SK-N-SH (cell line): ENCODE data around the gene THOC6. TPM values are rescaled to one million over a fixed set of nuclear protein-coding genes. Genes with fewer than 3 reads are reported as not detected.

ENCODE experiments used
- CTCF ChIA-PET: fragments of 300-600, 350-600 bp; formaldehyde crosslinking; extraction: SDS; loops from one replicate; lab custom pipeline; 2021; lab: Yijun Ruan, JAX
- POLR2A ChIA-PET: fragments of 350-600 bp; sonication (Branson Sonifier 250); formaldehyde crosslinking; extraction: SDS; loops from one replicate; lab custom pipeline; 2020; ENCODE audit warnings: antibody characterized with exemption, inconsistent platforms; lab: Yijun Ruan, JAX
- DNase-seq: peaks from one replicate; pipeline ENCODE4 v3.0.0; 2012
- H2AFZ ChIP-seq: fragments of 200-600 bp; sonication (generic); 2 replicates; pipeline ENCODE4 v1.8.1; 2016; ENCODE audit warnings: antibody characterized with exemption, mild to moderate bottlenecking, low read depth
- H3F3A ChIP-seq: fragments of 200-600 bp; sonication (generic); replicated peaks from 2 replicates; pipeline ENCODE3; 2016; ENCODE audit warnings: antibody characterized with exemption, mild to moderate bottlenecking; ENCODE audit not compliant: insufficient read depth
- H3K27ac ChIP-seq, 2 experiments: fragments of 200-500 bp in 1 of 2; fragments of 200-600 bp in 1 of 2; sonication (Bioruptor generic) in 1 of 2; sonication (generic), shearing (Covaris generic) in 1 of 2; 2 replicates each; pipeline versions ENCODE4 v1.5.1 to v1.6.1; 2014 to 2016; ENCODE audit warnings: low read depth in 2 of 2, inconsistent platforms in 1 of 2, low read length in 1 of 2, mild to moderate bottlenecking in 1 of 2, mixed read lengths in 1 of 2
- H3K27me3 ChIP-seq: fragments of 200-600 bp; sonication (generic), shearing (Covaris generic); 2 replicates; pipeline ENCODE4 v1.6.1; 2016; ENCODE audit warnings: mixed run types; ENCODE audit not compliant: insufficient read depth
- H3K36me3 ChIP-seq, 2 experiments: fragments of 200-500 bp in 1 of 2; fragments of 200-600 bp in 1 of 2; sonication (Bioruptor generic) in 1 of 2; sonication (generic) in 1 of 2; replicated peaks in 1 of 2; 2 replicates each; pipeline versions ENCODE3 to v1.5.1; 2014 to 2016; ENCODE audit warnings: low read length in 1 of 2, mild to moderate bottlenecking in 1 of 2; ENCODE audit not compliant: insufficient read depth in 2 of 2, control insufficient read depth in 1 of 2
- H3K4me1 ChIP-seq, 2 experiments: fragments of 200-500 bp in 1 of 2; fragments of 200-600 bp in 1 of 2; sonication (Bioruptor generic) in 1 of 2; sonication (generic), shearing (Covaris generic) in 1 of 2; 2 replicates each; pipeline versions ENCODE4 v1.5.1 to v1.6.1; 2014 to 2016; ENCODE audit warnings: low read depth in 1 of 2, low read length in 1 of 2, mixed run types in 1 of 2; ENCODE audit not compliant: insufficient read depth in 2 of 2, control insufficient read depth in 1 of 2
- H3K4me2 ChIP-seq: fragments of 200-600 bp; sonication (generic), shearing (Covaris generic); 2 replicates; pipeline ENCODE4 v1.6.1; 2017; ENCODE audit warnings: mixed run types
- H3K4me3 ChIP-seq, 2 experiments: fragments of 200-500 bp in 1 of 2; fragments of 200-600 bp in 1 of 2; sonication (Bioruptor generic) in 1 of 2; sonication (generic), shearing (Covaris generic) in 1 of 2; 2 replicates each; pipeline versions ENCODE4 v1.5.1 to v1.8.1; 2014 to 2016; ENCODE audit warnings: low read depth in 2 of 2, inconsistent platforms in 1 of 2, low read length in 1 of 2, mild to moderate bottlenecking in 1 of 2, mixed read lengths in 1 of 2, moderate library complexity in 1 of 2
- H3K79me2 ChIP-seq: fragments of 200-600 bp; sonication (generic); 2 replicates; pipeline ENCODE4 v1.8.1; 2017; ENCODE audit warnings: mild to moderate bottlenecking; ENCODE audit not compliant: insufficient read depth
- H3K9ac ChIP-seq: fragments of 200-600 bp; sonication (generic); 2 replicates; pipeline ENCODE4 v1.6.1; 2017; ENCODE audit warnings: mixed run types
- H3K9me2 ChIP-seq: fragments of 200-600 bp; sonication (generic); 2 replicates; pipeline ENCODE4 v1.6.1; 2017; ENCODE audit warnings: mixed run types
- H3K9me3 ChIP-seq: fragments of 200-600 bp; sonication (generic); 2 replicates; pipeline ENCODE4 v1.6.1; 2017; ENCODE audit warnings: mixed run types, mild to moderate bottlenecking, moderate library complexity
- H4K20me1 ChIP-seq: fragments of 200-600 bp; sonication (generic); 2 replicates; pipeline ENCODE4 v1.6.1; 2017; ENCODE audit warnings: mild to moderate bottlenecking, mixed run types; ENCODE audit not compliant: insufficient read depth
- CHD2 ChIP-seq: fragments of 150-350 bp; IDR thresholded peaks from 2 replicates; pipeline ENCODE4 v1.6.1; 2018; ENCODE audit warnings: low read length; ENCODE audit not compliant: partially characterized antibody
- CTCF ChIP-seq: fragments of 200-600 bp; sonication (generic); IDR thresholded peaks from 2 replicates; pipeline ENCODE4 v1.6.1; 2017; ENCODE audit warnings: antibody characterized with exemption, mild to moderate bottlenecking, moderate library complexity
- FOXJ3 ChIP-seq: sonication (generic); formaldehyde crosslinking; IDR thresholded peaks from 2 replicates; pipeline ENCODE4 v1.5.1; 2020; ENCODE audit warnings: mild to moderate bottlenecking, missing genetic modification reagents
- FOXM1 ChIP-seq: IDR thresholded peaks from 2 replicates; pipeline ENCODE4 v1.4.0; 2012; ENCODE audit warnings: low read depth, mild to moderate bottlenecking
- GATA2 ChIP-seq: sonication (generic); formaldehyde crosslinking; IDR thresholded peaks from 2 replicates; pipeline ENCODE4 v1.5.0; 2020; ENCODE audit warnings: mild to moderate bottlenecking, missing genetic modification reagents
- JUND ChIP-seq: IDR thresholded peaks from 2 replicates; pipeline ENCODE4 v1.4.0; 2012
- MXI1 ChIP-seq: IDR thresholded peaks from 2 replicates; pipeline ENCODE4 v1.6.1; 2012; ENCODE audit warnings: mild to moderate bottlenecking, low read depth, low read length, improper control_type of control experiment
- NRF1 ChIP-seq: IDR thresholded peaks from 2 replicates; pipeline ENCODE4 v1.6.1; 2012; ENCODE audit warnings: low read depth, mild to moderate bottlenecking, low read length
- POLR2AphosphoS5 ChIP-seq: IDR thresholded peaks from 2 replicates; pipeline ENCODE4 v1.6.1; 2012; ENCODE audit warnings: low read depth, low read length
- RAD21 ChIP-seq: IDR thresholded peaks from 2 replicates; pipeline ENCODE4 v1.6.1; 2012; ENCODE audit warnings: mild to moderate bottlenecking, low read length
- RCOR1 ChIP-seq: fragments of 150-350 bp; IDR thresholded peaks from 2 replicates; pipeline ENCODE4 v1.6.1; 2017; ENCODE audit warnings: antibody characterized with exemption, low read length
- REST ChIP-seq: IDR thresholded peaks from 2 replicates; pipeline ENCODE4 v1.6.1; 2012; ENCODE audit warnings: mild to moderate bottlenecking, low read depth, low read length, moderate library complexity
- RFX5 ChIP-seq: IDR thresholded peaks from 2 replicates; pipeline ENCODE4 v1.6.1; 2012; ENCODE audit warnings: mild to moderate bottlenecking, improper control_type of control experiment, low read length
- SIN3A ChIP-seq: IDR thresholded peaks from 2 replicates; pipeline ENCODE4 v1.6.1; 2012; ENCODE audit warnings: low read depth, mild to moderate bottlenecking, low read length, moderate library complexity, borderline replicate concordance
- SMC3 ChIP-seq: IDR thresholded peaks from 2 replicates; pipeline ENCODE4 v1.6.1; 2012; ENCODE audit warnings: low read depth, low read length, improper control_type of control experiment
- TAF1 ChIP-seq: IDR thresholded peaks from 2 replicates; pipeline ENCODE4 v1.6.1; 2012; ENCODE audit warnings: low read depth, mild to moderate bottlenecking, low read length, moderate library complexity, borderline replicate concordance
- TEAD4 ChIP-seq: IDR thresholded peaks from 2 replicates; pipeline ENCODE4 v1.4.0; 2012; ENCODE audit warnings: mild to moderate bottlenecking, borderline replicate concordance; ENCODE audit not compliant: insufficient read depth
- YY1 ChIP-seq: IDR thresholded peaks from 2 replicates; pipeline ENCODE4 v1.4.0; 2012; ENCODE audit warnings: low read depth, mild to moderate bottlenecking
- WGBS: methylation state at CpG from one replicate; pipeline ENCODE4 v1.1.6; 2017; ENCODE audit warnings: low lambda C conversion rate; 5-methylcytosine and 5-hydroxymethylcytosine counted together
- polyA plus RNA-seq, 3 experiments: library from polyadenylated mRNA; depleted of rRNA; stranded (reverse); fragments of >200 nt; gene quantifications; 2 replicates each; pipeline ENCODE4 v1.2.3, GENCODE V29; 2012
- TF ChIP-seq, protein P1 (sequence below): IDR thresholded peaks from 2 replicates; pipeline ENCODE4 v1.4.0; 2012; ENCODE audit warnings: low read depth, borderline replicate concordance
- TF ChIP-seq, protein P2 (sequence below): IDR thresholded peaks from 2 replicates; pipeline ENCODE4 v1.4.0; 2012; ENCODE audit warnings: low read depth, borderline replicate concordance
- TF ChIP-seq, protein P3 (sequence below): IDR thresholded peaks from 2 replicates; pipeline ENCODE4 v1.4.0; 2012; ENCODE audit warnings: low read depth
- TF ChIP-seq, protein P4 (sequence below): fragments of 150-350 bp; IDR thresholded peaks from 2 replicates; pipeline ENCODE4 v1.6.1; 2016; ENCODE audit warnings: mild to moderate bottlenecking, low read depth, low read length

THOC6 gene
- polyA plus RNA-seq, 1 of the 3 experiments (the other 2 are of a cell fraction), result 37.7 TPM

DNA sequence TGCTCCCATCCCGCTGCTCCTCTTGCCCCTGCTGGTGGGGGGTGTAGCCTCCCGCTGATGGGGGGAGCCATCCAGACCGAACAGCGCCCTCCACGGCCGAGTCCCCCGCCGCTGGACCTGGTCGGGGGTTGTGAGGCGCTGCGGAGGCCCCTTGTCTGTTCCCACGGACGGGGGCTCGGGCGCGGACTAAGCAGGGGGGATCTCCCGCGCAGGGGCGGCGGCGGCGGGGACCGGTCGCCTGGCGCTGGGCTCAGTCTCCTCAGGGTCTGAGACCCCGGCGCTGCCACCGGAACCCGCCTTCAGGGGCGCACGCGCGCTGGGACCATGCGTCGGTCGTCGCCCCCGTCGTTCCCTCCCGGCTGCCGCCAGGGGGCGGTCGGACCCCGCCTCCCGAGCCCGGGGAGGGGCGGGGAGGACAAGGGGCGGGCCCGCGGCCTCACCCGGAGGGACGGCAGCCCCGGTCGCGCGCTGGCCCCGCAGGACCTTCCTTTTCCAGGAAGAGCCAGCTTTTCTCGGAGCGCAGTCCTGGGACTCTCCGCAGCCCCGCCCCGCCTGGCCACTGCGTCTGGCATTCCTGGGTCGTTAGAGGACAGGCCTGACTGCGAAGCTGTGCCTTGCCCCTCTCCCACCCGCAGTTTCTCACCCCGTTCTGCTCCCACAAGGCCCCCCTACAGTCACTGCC, 35.3 kb downstream of the THOC6 start:
- peak; percentile 99 for DNase-seq
- Histone ChIP-seq H3K4me2 (peak overlapping the region; percentile 99), H3K27me3 (no peaks in the 10 kb centered on the region), H3K79me2 (no peaks in the 10 kb centered on the region), H3K36me3 (no peaks in the 10 kb centered on the region), H3K9ac (peak overlapping the region; percentile 84), H3K9me2 (no peaks in the 10 kb centered on the region), H3K27ac (peak overlapping the region; percentile 53 to 72), H3K9me3 (no peaks in the 10 kb centered on the region), H3K4me1 (peaks cover 0 to 12% of the 10 kb centered on the region in 2 experiments; a peak in 1 of 4 replicates), H4K20me1 (no peaks in the 10 kb centered on the region), H3K4me3 (peak overlapping the region; percentile 70 to 87), H2AFZ (peak overlapping the region; percentile 95), H3F3A (no peaks in the 10 kb centered on the region)
- TF ChIP-seq TEAD4 (no peak), POLR2AphosphoS5 (0 out of 2 replicates have a peak, but pooled peaks have one; percentile 45), RCOR1 (no peak), REST (no peak), CHD2 (peak; percentile 9), SIN3A (peak; percentile 64; the same call in 1 of the 2 replicates), SMC3 (peak; percentile 74), RAD21 (peak; percentile 81), MXI1 (peak; percentile 65), FOXJ3 (no peak), RFX5 (no peak), FOXM1 (no peak), YY1 (no peak), NRF1 (peak; percentile 73), GATA2 (CRISPR knock-in tag) (no peak), TAF1 (peak; percentile 50; the same call in 1 of the 2 replicates), JUND (no peak), CTCF (peak; percentile 63)
- TF ChIP-seq, protein P1, sequence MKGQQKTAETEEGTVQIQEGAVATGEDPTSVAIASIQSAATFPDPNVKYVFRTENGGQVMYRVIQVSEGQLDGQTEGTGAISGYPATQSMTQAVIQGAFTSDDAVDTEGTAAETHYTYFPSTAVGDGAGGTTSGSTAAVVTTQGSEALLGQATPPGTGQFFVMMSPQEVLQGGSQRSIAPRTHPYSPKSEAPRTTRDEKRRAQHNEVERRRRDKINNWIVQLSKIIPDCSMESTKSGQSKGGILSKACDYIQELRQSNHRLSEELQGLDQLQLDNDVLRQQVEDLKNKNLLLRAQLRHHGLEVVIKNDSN, result no peak
- TF ChIP-seq, protein P2, sequence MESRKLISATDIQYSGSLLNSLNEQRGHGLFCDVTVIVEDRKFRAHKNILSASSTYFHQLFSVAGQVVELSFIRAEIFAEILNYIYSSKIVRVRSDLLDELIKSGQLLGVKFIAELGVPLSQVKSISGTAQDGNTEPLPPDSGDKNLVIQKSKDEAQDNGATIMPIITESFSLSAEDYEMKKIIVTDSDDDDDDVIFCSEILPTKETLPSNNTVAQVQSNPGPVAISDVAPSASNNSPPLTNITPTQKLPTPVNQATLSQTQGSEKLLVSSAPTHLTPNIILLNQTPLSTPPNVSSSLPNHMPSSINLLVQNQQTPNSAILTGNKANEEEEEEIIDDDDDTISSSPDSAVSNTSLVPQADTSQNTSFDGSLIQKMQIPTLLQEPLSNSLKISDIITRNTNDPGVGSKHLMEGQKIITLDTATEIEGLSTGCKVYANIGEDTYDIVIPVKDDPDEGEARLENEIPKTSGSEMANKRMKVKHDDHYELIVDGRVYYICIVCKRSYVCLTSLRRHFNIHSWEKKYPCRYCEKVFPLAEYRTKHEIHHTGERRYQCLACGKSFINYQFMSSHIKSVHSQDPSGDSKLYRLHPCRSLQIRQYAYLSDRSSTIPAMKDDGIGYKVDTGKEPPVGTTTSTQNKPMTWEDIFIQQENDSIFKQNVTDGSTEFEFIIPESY, result no peak
- TF ChIP-seq, protein P3, sequence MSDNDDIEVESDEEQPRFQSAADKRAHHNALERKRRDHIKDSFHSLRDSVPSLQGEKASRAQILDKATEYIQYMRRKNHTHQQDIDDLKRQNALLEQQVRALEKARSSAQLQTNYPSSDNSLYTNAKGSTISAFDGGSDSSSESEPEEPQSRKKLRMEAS, result no peak
- TF ChIP-seq, protein P4, sequence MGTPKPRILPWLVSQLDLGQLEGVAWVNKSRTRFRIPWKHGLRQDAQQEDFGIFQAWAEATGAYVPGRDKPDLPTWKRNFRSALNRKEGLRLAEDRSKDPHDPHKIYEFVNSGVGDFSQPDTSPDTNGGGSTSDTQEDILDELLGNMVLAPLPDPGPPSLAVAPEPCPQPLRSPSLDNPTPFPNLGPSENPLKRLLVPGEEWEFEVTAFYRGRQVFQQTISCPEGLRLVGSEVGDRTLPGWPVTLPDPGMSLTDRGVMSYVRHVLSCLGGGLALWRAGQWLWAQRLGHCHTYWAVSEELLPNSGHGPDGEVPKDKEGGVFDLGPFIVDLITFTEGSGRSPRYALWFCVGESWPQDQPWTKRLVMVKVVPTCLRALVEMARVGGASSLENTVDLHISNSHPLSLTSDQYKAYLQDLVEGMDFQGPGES, result no peak
- 4% methylated on average over 11 of the region's 67 CpGs for WGBS
- ChIA-PET CTCF (interaction anchor here (0.6 to 4.1 kb wide), 50 partner anchors 8 to 145 kb away, joined by 3 to 63 read pairs (median 6); partner anchors contain the start of genes CLDN6, HCFC1R1, MMP25 and OR1F1), POLR2A (interaction anchor here (0.5 to 2.0 kb wide), 4 partner anchors 11 to 840 kb away, joined by 3 to 6 read pairs (median 4); no protein-coding TSS in a partner anchor)
